Panc1 (cell line): ENCODE data around the gene FOXD1.

Experiments
- CTCF ChIP-seq: fragments of 450-650 bp; IDR thresholded peaks from 2 replicates; pipeline ENCODE4 v1.5.1; 2017; ENCODE audit warnings: mild to moderate bottlenecking
- POLR2AphosphoS5 ChIP-seq: IDR thresholded peaks from 2 replicates; pipeline ENCODE4 v1.6.1; 2012; ENCODE audit warnings: mild to moderate bottlenecking, low read depth, low read length, moderate library complexity
- REST ChIP-seq, 2 experiments: IDR thresholded peaks; 2 replicates each; pipeline ENCODE4 v1.6.1; 2011 to 2012; ENCODE audit warnings: low read depth in 2 of 2, control low read depth in 1 of 2, low read length in 1 of 2, mild to moderate bottlenecking in 1 of 2, moderate library complexity in 1 of 2; ENCODE audit not compliant: insufficient read depth in 1 of 2
- SIN3A ChIP-seq: IDR thresholded peaks from 2 replicates; pipeline ENCODE4 v1.6.1; 2012; ENCODE audit warnings: low read depth, mild to moderate bottlenecking, low read length, moderate library complexity, borderline replicate concordance; ENCODE audit not compliant: insufficient read depth
- TCF7L2 ChIP-seq: IDR thresholded peaks from 2 replicates; pipeline ENCODE4 v1.6.1; 2011; ENCODE audit warnings: mild to moderate bottlenecking, low read depth, low read length, inconsistent platforms

GRCh38 chr5:73497497-73498056 lies 49.0 kb upstream of the FOXD1 start:
- TF ChIP-seq CTCF (no peak), TCF7L2 (no peak), REST (IDR thresholded peaks at IDR 0.05; ENCODE audit: insufficient read depth in 1 of 2, low read depth in 2 of 2, low read length in 1 of 2) (no peak), POLR2AphosphoS5 (no peak), SIN3A (no peak)
